ENCODE data around the gene ELMO1.
A peak's percentile ranks its signal among the peaks of the same experiment; 100 is the strongest.

Gene ELMO1

DNA sequence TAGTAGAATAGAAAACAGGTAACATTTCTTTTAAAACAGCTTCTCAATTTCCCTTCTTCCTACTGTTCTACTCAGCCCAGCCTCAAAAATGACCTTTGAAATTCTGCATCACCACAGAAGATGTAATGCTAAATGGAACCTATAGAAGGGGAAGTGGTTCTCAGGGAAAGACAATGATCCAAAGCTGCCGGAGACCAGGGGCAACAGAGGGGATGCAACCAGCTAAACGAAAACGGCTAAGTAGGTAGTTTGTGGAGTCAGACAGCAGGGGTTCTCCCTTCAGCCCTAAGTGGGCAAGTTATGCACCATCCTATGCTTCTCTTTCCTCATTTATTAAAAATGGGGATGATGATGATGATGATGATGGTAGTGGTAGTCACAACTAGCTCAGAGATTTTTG is 214.3 kb downstream of the ELMO1 start:
- no peak for ATAC-seq (ENCODE audit: insufficient read depth, low read depth)
- no peak overlapping the region for H3K27ac ChIP-seq (ENCODE audit: low read length)

DNA sequence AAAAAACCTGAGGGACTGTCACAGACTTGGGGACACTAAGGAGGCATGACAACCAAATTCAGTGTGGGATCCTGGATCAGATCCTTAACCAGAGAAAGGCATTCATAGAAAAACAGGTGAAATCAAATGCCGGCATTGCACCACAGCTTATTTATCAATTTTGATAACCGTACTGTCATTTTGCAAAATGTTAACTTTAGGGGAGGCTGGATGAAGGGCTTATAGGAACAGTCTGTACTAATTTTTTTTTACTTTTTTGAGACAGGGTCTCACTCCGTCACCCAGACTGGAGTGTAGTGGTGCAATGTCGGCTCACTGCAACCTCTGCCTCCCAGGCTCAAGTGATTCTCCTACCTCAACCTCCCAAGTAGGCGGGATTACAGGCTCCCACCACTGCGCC is 217.1 kb downstream of the ELMO1 start:
- no peak for ATAC-seq (ENCODE audit: insufficient read depth, low read depth)
- Histone ChIP-seq H3K27ac (ENCODE audit: low read length) (no peak overlapping the region), H3K4me2 (ENCODE audit: insufficient read depth, low read length) (no peak overlapping the region), H4K20me1 (ENCODE audit: insufficient read depth, low read length) (peaks cover 11% of the 10 kb centered on the region; the same call in 1 of the 2 replicates), H3K79me2 (ENCODE audit: insufficient read depth, low read length) (no peaks in the 10 kb centered on the region), H3K9ac (ENCODE audit: low read depth, low read length) (no peak overlapping the region), H3K4me1 (ENCODE audit: insufficient read depth, low read length) (peaks cover 28% of the 10 kb centered on the region), H3K9me3 (ENCODE audit: insufficient read depth, low read length, severe bottlenecking) (no peaks in the 10 kb centered on the region), H3K27me3 (ENCODE audit: insufficient read depth, low read length, poor library complexity) (no peaks in the 10 kb centered on the region), H3K36me3 (ENCODE audit: insufficient read depth, low read length) (peaks cover 9% of the 10 kb centered on the region; the same call in 1 of the 2 replicates), H3K4me3 (ENCODE audit: low read depth in 1 of 2, low read length in 2 of 2) (no peak overlapping the region), H2AFZ (ENCODE audit: low read depth, low read length) (no peak overlapping the region)
- no peak for DNase-seq
- no peak for TF ChIP-seq EZH2 (IDR thresholded peaks at IDR 0.05; ENCODE audit: borderline replicate concordance, low read depth, low read length, severe bottlenecking)
- TF ChIP-seq, protein P1, sequence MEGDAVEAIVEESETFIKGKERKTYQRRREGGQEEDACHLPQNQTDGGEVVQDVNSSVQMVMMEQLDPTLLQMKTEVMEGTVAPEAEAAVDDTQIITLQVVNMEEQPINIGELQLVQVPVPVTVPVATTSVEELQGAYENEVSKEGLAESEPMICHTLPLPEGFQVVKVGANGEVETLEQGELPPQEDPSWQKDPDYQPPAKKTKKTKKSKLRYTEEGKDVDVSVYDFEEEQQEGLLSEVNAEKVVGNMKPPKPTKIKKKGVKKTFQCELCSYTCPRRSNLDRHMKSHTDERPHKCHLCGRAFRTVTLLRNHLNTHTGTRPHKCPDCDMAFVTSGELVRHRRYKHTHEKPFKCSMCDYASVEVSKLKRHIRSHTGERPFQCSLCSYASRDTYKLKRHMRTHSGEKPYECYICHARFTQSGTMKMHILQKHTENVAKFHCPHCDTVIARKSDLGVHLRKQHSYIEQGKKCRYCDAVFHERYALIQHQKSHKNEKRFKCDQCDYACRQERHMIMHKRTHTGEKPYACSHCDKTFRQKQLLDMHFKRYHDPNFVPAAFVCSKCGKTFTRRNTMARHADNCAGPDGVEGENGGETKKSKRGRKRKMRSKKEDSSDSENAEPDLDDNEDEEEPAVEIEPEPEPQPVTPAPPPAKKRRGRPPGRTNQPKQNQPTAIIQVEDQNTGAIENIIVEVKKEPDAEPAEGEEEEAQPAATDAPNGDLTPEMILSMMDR (IDR thresholded peaks at IDR 0.05; ENCODE audit: borderline replicate concordance, extremely low read depth, low read length, poor library complexity, severe bottlenecking), result no peak

More for the DNA sequence above, 214.3 kb downstream of the ELMO1 start:
- peaks cover 9% of the 10 kb centered on the region; the same call in 1 of the 2 replicates for H3K36me3 ChIP-seq (ENCODE audit: insufficient read depth, low read length)
- TF ChIP-seq EZH2 (IDR thresholded peaks at IDR 0.05; ENCODE audit: borderline replicate concordance, low read depth, low read length, severe bottlenecking), result no peak
- TF ChIP-seq, protein P1 (IDR thresholded peaks at IDR 0.05; ENCODE audit: borderline replicate concordance, extremely low read depth, low read length, poor library complexity, severe bottlenecking), result no peak
- no peaks in the 10 kb centered on the region for H3K79me2 ChIP-seq (ENCODE audit: insufficient read depth, low read length)
- peaks cover 22% of the 10 kb centered on the region for H3K4me1 ChIP-seq (ENCODE audit: insufficient read depth, low read length)
- H3K4me2 ChIP-seq (ENCODE audit: insufficient read depth, low read length), result no peak overlapping the region
- DNase-seq, result no peak
- peaks cover 11% of the 10 kb centered on the region; the same call in 1 of the 2 replicates for H4K20me1 ChIP-seq (ENCODE audit: insufficient read depth, low read length)
- H3K9me3 ChIP-seq (ENCODE audit: insufficient read depth, low read length, severe bottlenecking), result no peaks in the 10 kb centered on the region
- H3K27me3 ChIP-seq (ENCODE audit: insufficient read depth, low read length, poor library complexity), result no peaks in the 10 kb centered on the region
- no peak overlapping the region for H3K9ac ChIP-seq (ENCODE audit: low read depth, low read length)
- no peak overlapping the region for H3K4me3 ChIP-seq (ENCODE audit: low read depth in 1 of 2, low read length in 2 of 2)
- H2AFZ ChIP-seq (ENCODE audit: low read depth, low read length), result no peak overlapping the region

- Histone ChIP-seq H3K4me3 (ENCODE audit: low read depth in 1 of 2, low read length in 2 of 2) (no peak overlapping the region), H3K27me3 (ENCODE audit: insufficient read depth, low read length, poor library complexity) (no peaks in the 10 kb centered on the region), H3K27ac (ENCODE audit: low read length) (no peak overlapping the region), H3K9me3 (ENCODE audit: insufficient read depth, low read length, severe bottlenecking) (no peaks in the 10 kb centered on the region), H2AFZ (ENCODE audit: low read depth, low read length) (no peak overlapping the region), H3K9ac (ENCODE audit: low read depth, low read length) (no peak overlapping the region), H3K4me2 (ENCODE audit: insufficient read depth, low read length) (no peak overlapping the region), H3K79me2 (ENCODE audit: insufficient read depth, low read length) (no peaks in the 10 kb centered on the region), H3K36me3 (ENCODE audit: insufficient read depth, low read length) (peaks cover 9% of the 10 kb centered on the region; the same call in 1 of the 2 replicates), H4K20me1 (ENCODE audit: insufficient read depth, low read length) (peaks cover 11% of the 10 kb centered on the region; the same call in 1 of the 2 replicates), H3K4me1 (ENCODE audit: insufficient read depth, low read length) (peaks cover 28% of the 10 kb centered on the region)
- no peak for DNase-seq
- peak; percentile 54; the same call in 2 of the 3 replicates for ATAC-seq (ENCODE audit: insufficient read depth, low read depth)
- no peak for TF ChIP-seq EZH2 (IDR thresholded peaks at IDR 0.05; ENCODE audit: borderline replicate concordance, low read depth, low read length, severe bottlenecking)
- TF ChIP-seq, protein P1 (IDR thresholded peaks at IDR 0.05; ENCODE audit: borderline replicate concordance, extremely low read depth, low read length, poor library complexity, severe bottlenecking), result no peak
These were observed 218.4 kb downstream of the ELMO1 start for GRCh38 chr7:37230221-37230620.

Data from DND-41 (cell line).